Upper lobe of right lung (tissue), 1 donor: ENCODE results near the gene SAP30BP. TPM values are rescaled to one million over a fixed set of nuclear protein-coding genes. Genes with fewer than 3 reads are reported as not detected.

Source experiments
- ATAC-seq: fragments of 200-7000 bp; cut with Tn5 transposase; one replicate; pipeline ENCODE4 v1.9.1; 2020; ENCODE audit warnings: mild to moderate bottlenecking, moderate library complexity
- DNase-seq: peaks from one replicate; pipeline ENCODE4 v3.0.0-alpha.2; 2020
- H3K27ac ChIP-seq: fragments of 200-600 bp; one replicate; pipeline ENCODE4 v1.8.0; 2022
- H3K27me3 ChIP-seq: fragments of 200-600 bp; one replicate; pipeline ENCODE4 v1.8.0; 2022; ENCODE audit warnings: mild to moderate bottlenecking
- H3K36me3 ChIP-seq: fragments of 200-600 bp; one replicate; pipeline ENCODE4 v1.8.0; 2022
- H3K4me1 ChIP-seq: fragments of 200-600 bp; one replicate; pipeline ENCODE4 v1.8.0; 2022
- H3K4me3 ChIP-seq: fragments of 200-600 bp; one replicate; pipeline ENCODE4 v1.8.0; 2022; ENCODE audit warnings: mild to moderate bottlenecking
- H3K9me3 ChIP-seq: fragments of 200-600 bp; one replicate; pipeline ENCODE4 v1.8.0; 2022
- intact Hi-C: fragments of 100-400 bp; cut with DNase I; formaldehyde crosslinking; loops from one replicate; pipeline ENCODE4 v1.11.0; 2022
- total RNA-seq: library from RNA; stranded (reverse); fragmentation: NEBNext Ultra II Directional; extraction: Animal tissue kit (Norgen Biotek cat#: 25700); gene quantifications from one replicate; pipeline ENCODE4 v1.2.1, GENCODE V29; 2021
- TF ChIP-seq, protein P1 (sequence below): fragments of 200-600 bp; IDR thresholded peaks from one replicate; pipeline ENCODE4 v1.8.0; 2022; ENCODE audit warnings: antibody characterized with exemption
- donor health status: DM: no; HTN: yes; CAD: no; lungs with severe emphysema.

The SAP30BP gene
- total RNA-seq, 1 donor from 2014 or later: 71.4 TPM

DNA sequence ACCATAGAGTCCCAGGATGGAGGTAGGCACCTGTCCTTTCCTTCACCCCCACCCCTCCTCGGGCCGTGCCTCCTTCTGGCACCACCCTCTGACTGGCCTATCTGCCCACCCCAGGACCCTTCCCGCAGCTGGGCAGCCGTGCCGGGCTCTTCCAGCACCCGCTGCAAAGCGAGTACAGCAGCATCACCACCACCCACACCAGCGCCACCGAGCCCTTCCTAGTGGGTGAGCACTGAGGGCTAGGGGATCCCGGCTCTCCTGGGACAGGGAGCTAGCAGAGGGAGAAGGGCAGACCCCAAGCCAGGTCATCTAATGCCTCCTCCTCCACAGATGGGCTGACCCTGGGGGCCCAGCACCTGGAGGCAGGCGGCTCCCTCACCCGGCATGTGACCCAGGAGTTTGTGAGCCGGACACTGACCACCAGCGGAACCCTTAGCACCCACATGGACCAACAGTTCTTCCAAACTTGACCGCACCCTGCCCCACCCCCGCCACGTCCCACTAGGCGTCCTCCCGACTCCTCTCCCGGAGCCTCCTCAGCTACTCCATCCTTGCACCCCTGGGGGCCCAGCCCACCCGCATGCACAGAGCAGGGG is 90.0 kb downstream of the SAP30BP start:
- H3K27me3 ChIP-seq: no peaks in the 10 kb centered on the region
- ATAC-seq (no peak), DNase-seq (no peak)
- peaks cover 18% of the 10 kb centered on the region for H3K36me3 ChIP-seq
- no peaks in the 10 kb centered on the region for H3K9me3 ChIP-seq
- peaks cover 8% of the 10 kb centered on the region for H3K4me1 ChIP-seq
- TF ChIP-seq, protein P1, sequence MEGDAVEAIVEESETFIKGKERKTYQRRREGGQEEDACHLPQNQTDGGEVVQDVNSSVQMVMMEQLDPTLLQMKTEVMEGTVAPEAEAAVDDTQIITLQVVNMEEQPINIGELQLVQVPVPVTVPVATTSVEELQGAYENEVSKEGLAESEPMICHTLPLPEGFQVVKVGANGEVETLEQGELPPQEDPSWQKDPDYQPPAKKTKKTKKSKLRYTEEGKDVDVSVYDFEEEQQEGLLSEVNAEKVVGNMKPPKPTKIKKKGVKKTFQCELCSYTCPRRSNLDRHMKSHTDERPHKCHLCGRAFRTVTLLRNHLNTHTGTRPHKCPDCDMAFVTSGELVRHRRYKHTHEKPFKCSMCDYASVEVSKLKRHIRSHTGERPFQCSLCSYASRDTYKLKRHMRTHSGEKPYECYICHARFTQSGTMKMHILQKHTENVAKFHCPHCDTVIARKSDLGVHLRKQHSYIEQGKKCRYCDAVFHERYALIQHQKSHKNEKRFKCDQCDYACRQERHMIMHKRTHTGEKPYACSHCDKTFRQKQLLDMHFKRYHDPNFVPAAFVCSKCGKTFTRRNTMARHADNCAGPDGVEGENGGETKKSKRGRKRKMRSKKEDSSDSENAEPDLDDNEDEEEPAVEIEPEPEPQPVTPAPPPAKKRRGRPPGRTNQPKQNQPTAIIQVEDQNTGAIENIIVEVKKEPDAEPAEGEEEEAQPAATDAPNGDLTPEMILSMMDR: no peak
- no peak overlapping the region for H3K4me3 ChIP-seq
- H3K27ac ChIP-seq: no peak overlapping the region
- intact Hi-C loops: no loop called here

Other genes with a start within 250 kb of the SAP30BP start
- 79.1 TPM for gene TMEM94, start 210.7 kb upstream of the SAP30BP start, total RNA-seq
- gene CASKIN2, start 151.8 kb upstream of the SAP30BP start, total RNA-seq: 101 TPM
- gene TSEN54, start 150.8 kb upstream of the SAP30BP start, total RNA-seq: 21.6 TPM
- 133 TPM for gene LLGL2, start 141.6 kb upstream of the SAP30BP start, total RNA-seq
- 193 TPM for gene MYO15B, start 79.5 kb upstream of the SAP30BP start, total RNA-seq
- 0.84 TPM for gene SMIM5, start 33.9 kb upstream of the SAP30BP start, total RNA-seq
- 43.1 TPM for gene RECQL5, start 184 bp upstream of the SAP30BP start, total RNA-seq
- 82.2 TPM for gene ITGB4, start 54.1 kb downstream of the SAP30BP start, total RNA-seq
- 31.6 TPM for gene GALK1, start 97.9 kb downstream of the SAP30BP start, total RNA-seq
- gene UNK, start 117.5 kb downstream of the SAP30BP start, total RNA-seq: 27.1 TPM
- gene UNC13D, start 177.1 kb downstream of the SAP30BP start, total RNA-seq: 145 TPM
- 156 TPM for gene WBP2, start 188.0 kb downstream of the SAP30BP start, total RNA-seq
- gene TRIM47, start 211.2 kb downstream of the SAP30BP start, total RNA-seq: 31.0 TPM
- gene TRIM65, start 229.6 kb downstream of the SAP30BP start, total RNA-seq: 28.7 TPM
- 85.5 TPM for gene MRPL38, start 237.5 kb downstream of the SAP30BP start, total RNA-seq